AML-193 (cell line): ENCODE results near the gene LAMA4.

Experiments used
- DNase-seq, 2 experiments: peaks; one replicate each; lab custom pipeline; 2025; lab: John Stamatoyannopoulos, UW

The LAMA4 gene

DNA sequence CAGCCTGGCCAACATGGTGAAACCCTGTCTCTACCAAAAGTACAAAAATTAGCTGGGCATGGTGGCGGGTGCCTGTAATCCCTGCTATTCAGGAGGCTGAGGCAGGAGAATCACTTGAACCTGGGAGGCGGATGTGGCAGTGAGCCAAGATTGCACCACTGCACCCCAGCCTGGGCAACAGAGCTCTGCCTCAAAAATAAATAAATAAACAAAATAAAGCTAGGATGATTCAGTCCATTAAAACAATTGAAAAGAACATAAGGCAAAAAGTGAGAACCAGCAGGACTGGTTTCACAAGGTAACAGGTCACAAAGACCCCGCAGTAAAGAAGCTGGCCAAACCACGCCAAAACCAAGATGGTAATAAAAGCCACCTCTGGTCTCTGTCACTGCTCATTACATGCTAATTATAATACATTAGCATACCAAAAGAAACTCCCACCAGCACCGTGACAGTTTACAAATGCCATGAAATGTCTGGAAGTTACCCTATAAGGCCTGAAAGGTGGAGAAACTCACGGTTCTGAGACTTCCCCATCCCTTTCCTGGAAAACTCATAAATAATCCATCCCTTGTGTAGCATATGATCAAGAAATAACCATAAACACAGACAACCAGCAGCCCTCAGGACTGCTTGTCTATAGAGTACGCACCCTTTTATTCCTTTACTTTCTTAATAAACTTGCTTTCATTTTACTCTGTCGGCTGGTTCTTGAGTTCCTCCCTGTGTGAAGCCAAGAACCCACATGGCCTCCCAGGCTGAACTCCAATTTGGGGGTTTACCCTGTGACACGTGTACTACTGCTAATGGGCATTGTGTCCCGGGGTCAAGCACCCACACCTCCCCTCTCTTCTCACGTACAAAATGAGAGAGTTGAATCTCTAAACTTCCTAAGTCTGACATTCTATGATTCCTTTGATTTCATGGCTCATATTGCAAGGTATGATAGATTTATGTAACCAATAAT is 10.2 kb downstream of the LAMA4 start:
- DNase-seq = no peak

DNA sequence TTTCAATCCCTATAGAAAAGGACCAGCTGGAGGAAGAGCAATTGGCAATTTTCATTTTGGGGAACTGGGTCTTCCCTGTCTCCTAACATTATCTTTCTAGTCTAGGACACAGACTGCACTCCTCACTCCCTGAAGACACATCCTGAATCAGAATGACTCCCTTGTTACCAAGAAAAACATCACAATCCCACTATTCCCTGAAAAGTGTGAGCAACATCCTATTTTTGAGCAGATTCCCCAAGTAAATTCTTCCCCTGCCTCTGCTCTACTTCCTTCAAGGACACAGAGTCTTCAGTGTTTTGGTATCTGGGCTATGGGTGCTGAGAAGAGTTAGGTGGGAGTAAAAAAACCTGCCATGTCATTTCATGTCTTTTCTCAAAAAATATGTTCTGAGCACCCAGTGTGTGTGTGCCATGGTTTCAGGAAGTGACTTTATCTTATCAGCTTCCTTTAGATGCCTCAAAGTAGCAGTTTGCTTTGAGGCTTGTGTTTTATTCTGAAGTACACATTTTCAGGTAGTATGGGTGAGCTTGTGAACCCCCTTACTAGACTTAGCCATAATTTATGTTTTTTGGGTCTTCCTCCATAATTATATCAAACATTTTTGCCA is 12.4 kb downstream of the LAMA4 start:
- no peak for DNase-seq

GRCh38 chr6:112237595-112237994 is 16.8 kb downstream of the LAMA4 start:
- no peak for DNase-seq

GRCh38 chr6:112237066-112237465 is 17.3 kb downstream of the LAMA4 start:
- DNase-seq = no peak

DNA sequence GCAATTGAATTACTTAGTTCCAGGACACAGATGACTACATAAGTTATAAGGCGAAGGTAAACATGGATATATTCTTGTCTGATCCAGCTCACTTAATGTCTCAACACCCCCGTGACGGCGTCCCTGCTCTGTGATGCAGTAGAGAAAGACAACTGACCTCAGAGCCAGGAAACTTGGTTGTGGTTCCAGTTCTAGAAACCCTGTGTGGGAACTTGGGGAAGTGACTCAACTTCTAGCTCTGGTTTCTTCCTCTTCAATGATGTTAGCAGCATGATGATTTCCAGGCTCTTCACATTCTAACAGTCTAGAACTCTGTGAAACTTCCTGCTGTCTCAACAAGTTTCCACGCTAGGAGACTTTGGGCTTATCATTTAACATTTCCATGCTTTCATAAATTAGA is 18.4 kb downstream of the LAMA4 start:
- no peak for DNase-seq

DNA sequence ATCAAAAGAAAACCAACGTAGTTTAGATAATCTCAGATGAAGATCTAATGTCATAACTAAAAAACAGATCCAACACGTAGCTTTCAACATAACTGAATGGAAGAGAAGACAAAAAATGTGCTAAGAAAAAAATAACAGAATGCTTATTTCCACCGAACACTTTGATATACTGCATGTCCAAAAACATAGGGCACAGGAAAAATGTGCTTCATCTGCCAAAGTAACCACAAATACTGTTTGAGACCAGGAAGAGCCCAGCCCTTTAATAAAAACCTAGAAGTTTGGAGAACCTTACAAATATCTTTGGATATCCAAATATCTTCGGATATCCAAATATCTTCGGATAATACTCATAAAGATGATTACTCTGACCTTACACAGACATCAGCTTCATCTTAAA is 19.8 kb downstream of the LAMA4 start:
- no peak for DNase-seq

GRCh38 chr6:112233847-112234246 is 20.5 kb downstream of the LAMA4 start:
- no peak for DNase-seq

- no peak for DNase-seq
These were observed 21.5 kb downstream of the LAMA4 start for GRCh38 chr6:112232845-112233256.

DNA sequence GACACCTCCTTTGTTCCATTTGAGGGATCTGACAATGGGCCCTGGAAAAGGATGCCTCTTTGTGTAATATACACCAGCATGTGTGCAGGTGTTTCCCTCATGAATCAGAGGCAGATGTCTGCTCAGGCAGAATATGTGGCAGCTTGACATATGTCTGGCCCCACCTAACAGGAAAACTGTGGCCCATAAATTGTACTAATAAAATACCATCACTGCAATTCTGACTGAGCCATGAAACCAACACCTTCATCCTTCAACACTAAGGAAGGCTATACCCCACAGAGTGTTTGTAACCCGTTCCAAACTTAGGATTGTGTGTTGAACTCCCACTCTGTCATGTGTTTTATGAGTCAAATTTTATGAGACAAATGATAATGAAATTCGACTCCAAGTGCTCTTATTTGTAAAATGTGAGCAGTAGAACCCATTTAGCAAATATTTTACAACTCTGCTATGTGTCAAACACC is 22.7 kb downstream of the LAMA4 start:
- no peak for DNase-seq

GRCh38 chr6:112231164-112231563 is 23.2 kb downstream of the LAMA4 start:
- DNase-seq = no peak

DNA sequence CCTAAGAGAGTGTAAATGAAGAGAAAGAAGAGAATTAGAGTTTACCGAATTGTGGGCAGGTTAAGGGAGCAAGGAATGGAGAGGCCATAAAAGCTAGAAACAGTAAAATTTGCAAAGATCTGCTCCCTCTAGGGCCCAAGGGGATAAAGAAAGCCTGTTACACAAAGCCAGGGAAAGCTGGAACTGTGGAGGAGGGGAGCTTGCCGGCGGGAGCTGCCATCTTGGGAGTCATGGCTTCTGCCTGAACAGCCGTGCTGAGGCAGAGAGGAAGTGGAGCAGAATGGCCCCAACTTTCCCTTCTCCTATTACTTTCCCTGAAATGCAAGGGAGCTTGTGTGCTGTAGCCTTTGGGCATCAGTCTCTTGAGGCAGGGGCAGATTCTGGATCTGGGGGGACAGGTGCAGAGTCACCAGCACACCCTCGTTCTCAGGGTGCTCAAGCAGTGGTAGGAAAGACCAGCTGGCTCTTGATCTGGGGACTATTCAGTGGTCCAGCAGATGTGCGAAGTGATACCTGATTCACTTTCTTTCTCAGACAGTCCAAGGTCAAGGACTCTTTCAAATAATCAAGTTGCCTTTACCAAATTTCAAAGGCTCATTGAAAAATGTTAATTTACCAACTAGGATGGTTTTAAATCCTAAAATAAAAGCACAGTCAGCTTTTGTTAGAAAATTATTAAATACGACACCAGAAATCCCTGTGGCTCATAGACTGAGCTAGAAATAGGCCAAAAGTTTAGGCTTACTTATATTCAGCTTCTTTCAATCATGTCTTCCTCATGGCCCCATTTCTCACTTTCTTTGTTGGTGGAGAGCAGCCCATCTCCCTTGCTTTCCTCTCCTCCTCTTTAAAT is 25.7 kb downstream of the LAMA4 start:
- no peak for DNase-seq

DNA sequence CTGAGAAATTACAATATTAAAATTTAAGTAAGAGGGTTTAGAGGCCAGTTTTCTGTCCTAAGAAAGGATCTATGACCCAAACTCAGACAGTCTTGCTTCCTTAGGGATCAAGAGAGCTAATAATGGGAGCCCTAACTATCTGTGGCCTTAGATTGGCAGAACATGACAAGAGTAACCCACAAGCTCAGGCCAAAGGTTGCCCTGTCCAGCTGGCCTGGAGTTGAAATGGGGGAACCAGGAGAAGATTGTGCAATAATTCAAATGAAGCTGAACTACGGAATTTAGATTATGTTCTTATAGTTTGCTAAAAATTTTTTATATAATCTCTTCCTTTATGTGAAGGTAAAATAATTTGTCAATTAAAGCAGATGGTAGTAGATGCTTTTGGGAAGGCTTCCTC is 26.4 kb downstream of the LAMA4 start:
- DNase-seq = no peak

- DNase-seq = no peak
These were observed 27.0 kb downstream of the LAMA4 start for GRCh38 chr6:112227411-112227810.

DNA sequence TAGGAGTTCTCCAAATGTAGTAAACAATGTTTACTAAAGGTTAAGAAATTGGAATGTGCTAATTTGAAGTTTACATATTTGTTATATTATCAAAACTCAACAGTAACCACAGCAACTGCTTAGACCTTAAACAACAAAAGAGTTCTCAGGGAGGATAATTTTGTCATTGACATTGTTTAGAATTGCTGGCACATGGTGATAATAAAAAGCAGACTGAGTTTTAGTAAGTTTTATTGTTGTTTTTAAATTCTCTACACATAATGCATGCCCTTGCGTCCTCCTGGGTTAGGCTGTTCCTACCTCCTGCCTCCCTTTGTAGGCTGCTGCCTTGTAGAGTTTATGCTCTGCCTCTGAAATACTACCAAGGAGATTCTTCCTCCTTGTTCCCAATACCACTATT is 28.7 kb downstream of the LAMA4 start:
- DNase-seq = no peak

GRCh38 chr6:112224088-112224487 is 30.3 kb downstream of the LAMA4 start:
- no peak for DNase-seq

GRCh38 chr6:112223070-112223861 is 31.1 kb downstream of the LAMA4 start:
- DNase-seq = no peak

DNA sequence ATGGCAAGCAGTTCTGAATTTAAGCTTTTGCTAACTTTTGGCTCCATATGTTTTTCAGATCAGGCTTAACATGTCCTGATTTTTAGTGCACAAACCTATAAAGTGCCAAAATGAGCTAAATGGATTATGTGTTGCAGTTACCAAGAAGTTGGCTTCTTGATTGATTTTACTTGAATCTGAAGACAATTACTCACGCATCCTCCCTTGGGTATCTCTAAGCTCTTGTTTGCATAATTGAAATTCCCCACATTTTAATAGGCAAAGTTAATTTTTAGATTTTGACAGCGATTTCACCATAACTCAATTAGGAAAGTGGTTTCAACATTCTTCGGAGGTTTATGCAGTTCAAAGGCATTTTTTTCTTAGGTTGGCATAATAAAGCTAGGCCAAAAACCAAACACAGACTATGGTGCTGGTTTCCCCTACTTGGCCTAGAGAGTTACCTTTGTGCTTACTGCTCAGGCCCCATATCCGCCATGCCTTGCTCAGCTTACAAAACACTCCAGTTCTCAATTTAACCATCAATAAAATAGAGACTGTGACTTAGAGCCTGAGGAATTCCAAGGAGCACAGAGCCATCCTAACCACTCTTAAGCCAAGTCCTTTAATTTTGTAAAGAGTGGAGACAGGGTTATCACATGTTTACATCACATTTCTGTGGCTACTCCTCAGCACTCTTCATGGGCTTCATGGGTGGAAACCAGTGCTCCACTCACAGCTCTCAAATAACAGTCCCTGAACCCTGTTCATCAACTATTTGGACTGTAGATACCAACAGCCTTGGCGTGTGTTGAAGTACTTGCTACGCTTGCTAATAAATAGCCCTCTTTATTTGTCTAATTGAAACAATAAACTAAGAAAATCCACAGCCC is 32.1 kb downstream of the LAMA4 start:
- DNase-seq = no peak

- DNase-seq = no peak
These were observed 32.8 kb downstream of the LAMA4 start for GRCh38 chr6:112221561-112221960.

DNA sequence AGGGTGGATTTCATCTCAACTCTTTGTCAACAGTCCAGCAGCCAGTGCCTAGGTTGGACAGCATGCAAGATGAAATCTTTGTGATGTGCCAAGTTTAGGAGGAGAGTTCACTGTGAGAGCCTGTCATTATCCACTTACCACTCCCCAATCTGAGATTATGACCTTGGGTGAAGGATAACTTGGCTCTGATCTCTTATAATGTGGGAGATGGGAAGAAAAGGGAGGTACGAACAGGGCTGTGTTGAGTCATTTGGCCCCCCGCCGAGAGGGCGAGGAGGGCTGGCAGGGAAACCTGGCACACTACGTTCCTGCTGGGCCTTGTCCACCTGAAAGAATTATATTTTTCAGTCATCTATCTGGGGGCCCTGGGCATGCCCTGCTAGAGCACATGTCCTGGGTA is 35.8 kb downstream of the LAMA4 start:
- DNase-seq = no peak
